GM19025 (cell line): ENCODE results near the gene NCR2.

Experiments
- ATAC-seq: cut with Tn5 transposase; IDR thresholded peaks from one replicate; pipeline ENCODE4 v1.9.1; 2021; ENCODE audit warnings: mild to moderate bottlenecking, low read depth, moderate library complexity; ENCODE audit not compliant: unreplicated experiment

Gene NCR2

DNA sequence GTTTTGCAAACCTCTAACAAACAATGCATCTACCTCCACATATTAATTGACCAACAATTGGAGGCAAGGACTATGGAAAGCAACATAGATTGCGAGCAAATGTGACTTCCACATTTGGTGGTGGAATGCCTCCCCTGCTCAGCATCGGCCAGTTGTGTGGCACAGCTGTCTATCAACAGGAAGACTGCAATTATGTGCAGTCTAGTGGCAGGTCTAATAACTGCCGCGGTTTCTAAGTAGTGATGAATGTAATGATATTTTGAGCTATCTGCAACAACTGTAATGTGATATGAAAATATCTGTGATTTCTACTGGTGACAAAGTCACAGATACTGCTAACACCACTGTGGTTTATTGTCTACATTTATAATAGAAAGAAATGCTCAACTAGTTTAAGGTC is 56.8 kb downstream of the NCR2 start:
- ATAC-seq, result no peak

DNA sequence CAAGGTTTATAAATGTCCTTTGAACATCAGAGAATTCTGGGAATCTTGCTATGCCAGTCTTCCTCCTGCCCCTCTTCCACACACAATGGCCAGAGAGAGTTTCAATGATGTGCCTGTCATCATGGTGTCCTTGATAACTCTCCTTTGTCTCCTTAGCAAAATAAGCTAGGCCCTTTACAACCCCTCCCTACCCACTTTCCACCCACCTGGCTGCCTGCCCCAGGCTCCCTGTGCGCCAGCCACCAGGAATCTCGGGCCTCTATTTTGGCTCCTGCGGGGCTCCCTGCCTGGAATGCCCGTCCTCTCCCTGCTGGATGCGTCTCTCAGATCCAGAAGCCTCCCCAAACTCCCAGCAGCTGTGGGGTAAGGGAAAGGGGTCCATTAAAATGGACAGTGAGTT is 60.9 kb downstream of the NCR2 start:
- ATAC-seq, result no peak

DNA sequence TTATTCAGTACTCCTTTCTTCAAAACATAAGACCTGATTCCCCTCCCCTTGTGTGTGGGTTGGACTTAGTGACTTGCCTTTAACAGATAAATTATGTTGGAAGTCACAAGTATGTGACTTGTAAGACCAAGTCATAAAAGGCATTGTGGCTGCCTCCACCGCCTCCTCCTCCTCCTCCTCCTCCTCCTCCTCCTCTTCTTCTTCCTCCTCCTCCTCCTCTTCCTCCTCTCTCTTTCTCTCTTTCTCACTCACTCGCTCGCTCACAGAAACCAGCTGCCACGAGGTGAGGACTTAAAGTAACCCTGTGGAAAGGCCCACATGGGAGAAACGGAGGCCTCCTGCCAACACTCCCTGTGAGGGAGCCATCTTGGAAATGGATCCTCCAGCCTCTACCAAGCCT is 64.0 kb downstream of the NCR2 start:
- no peak for ATAC-seq
